SJSA1 (cell line): ENCODE data around the gene GTF2A1. TPM values are rescaled to one million over a fixed set of nuclear protein-coding genes. Genes with fewer than 3 reads are reported as not detected.
"Not testable (repeated sequence)": the region's sequence is repeated elsewhere in the genome, so short reads cannot be mapped to it uniquely, and the experiment has no call there.

ENCODE experiments used
- DNase-seq, 2 experiments: peaks; one replicate each; pipeline ENCODE4 v3.0.0-alpha.2; 2015 to 2020; ENCODE audit warnings: low spot score in 2 of 2, low read depth in 1 of 2
- H3K27ac ChIP-seq: fragments of 250-450 bp; sonication (Bioruptor Pico); 2 replicates; pipeline ENCODE4 v1.5.1; 2020; ENCODE audit warnings: mild to moderate bottlenecking, moderate library complexity
- H3K27me3 ChIP-seq: fragments of 250-450 bp; sonication (Bioruptor Pico); replicated peaks from 2 replicates; pipeline ENCODE4 v1.5.1; 2020; ENCODE audit warnings: mild to moderate bottlenecking, moderate library complexity
- H3K36me3 ChIP-seq: fragments of 250-450 bp; sonication (Bioruptor Pico); 2 replicates; pipeline ENCODE4 v1.5.1; 2020; ENCODE audit warnings: mild to moderate bottlenecking
- H3K4me1 ChIP-seq: fragments of 250-450 bp; sonication (Bioruptor Pico); replicated peaks from 2 replicates; pipeline ENCODE4 v1.6.1; 2021; ENCODE audit warnings: mild to moderate bottlenecking
- H3K4me3 ChIP-seq: fragments of 250-450 bp; sonication (Bioruptor Pico); 2 replicates; pipeline ENCODE4 v1.5.1; 2020; ENCODE audit warnings: mild to moderate bottlenecking
- H3K9me3 ChIP-seq: fragments of 250-450 bp; sonication (Bioruptor Pico); replicated peaks from 2 replicates; pipeline ENCODE4 v1.5.1; 2020; ENCODE audit warnings: mild to moderate bottlenecking
- total RNA-seq: library from RNA; depleted of rRNA; stranded (reverse); fragments of >200 nt; shearing (Covaris generic); gene quantifications from 2 replicates; pipeline ENCODE4 v1.2.3, GENCODE V29; 2014

Gene GTF2A1
- total RNA-seq, 1 experiment from 2014 or later, result 39.9 TPM

DNA sequence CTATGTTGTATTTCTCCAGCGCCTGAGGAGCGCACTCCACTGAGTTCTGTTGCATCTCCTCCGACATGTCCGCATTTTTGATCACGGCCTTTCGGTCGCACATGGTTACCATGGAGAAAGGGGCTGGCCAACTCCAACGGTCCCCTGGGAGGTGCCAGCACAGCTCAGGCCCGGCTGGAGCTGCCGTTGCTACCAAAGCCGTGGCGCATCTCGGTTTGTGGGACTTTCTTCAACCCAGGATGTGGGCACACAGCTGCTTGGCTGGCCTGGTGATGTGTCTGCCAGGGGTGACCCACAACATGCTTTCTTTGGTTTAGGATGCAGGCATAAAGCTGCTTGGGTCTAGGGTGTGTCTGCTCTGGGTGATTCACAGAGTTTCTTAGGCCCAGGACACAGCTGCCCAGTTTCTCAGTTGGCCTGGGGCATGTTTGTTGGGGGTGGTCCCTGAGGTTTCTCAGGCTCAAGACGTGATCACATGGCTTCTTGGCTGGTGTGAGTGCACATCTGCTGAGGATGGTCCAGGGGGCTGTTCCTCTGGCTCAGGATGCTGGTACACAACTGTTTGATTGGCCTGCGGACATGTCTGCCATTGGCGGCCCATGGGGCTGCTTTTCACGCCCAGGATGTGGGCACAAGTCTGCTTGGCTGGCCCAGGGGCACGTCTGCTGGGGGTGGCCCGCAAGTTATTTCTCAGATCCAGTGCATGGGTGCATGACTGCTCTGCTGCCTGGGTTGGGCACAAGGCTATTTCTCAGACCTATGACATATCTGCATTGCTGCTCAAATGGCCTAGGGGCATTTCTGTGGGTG, 25.9 kb upstream of the GTF2A1 start:
- no peaks in the 10 kb centered on the region for H3K4me1 ChIP-seq
- no peak for DNase-seq
- H3K27me3 ChIP-seq, result no peaks in the 10 kb centered on the region
- H3K36me3 ChIP-seq, result no peaks in the 10 kb centered on the region
- no peak overlapping the region for H3K27ac ChIP-seq
- H3K9me3 ChIP-seq, result no peaks in the 10 kb centered on the region; the same call in 1 of the 2 replicates
- no peak overlapping the region for H3K4me3 ChIP-seq

DNA sequence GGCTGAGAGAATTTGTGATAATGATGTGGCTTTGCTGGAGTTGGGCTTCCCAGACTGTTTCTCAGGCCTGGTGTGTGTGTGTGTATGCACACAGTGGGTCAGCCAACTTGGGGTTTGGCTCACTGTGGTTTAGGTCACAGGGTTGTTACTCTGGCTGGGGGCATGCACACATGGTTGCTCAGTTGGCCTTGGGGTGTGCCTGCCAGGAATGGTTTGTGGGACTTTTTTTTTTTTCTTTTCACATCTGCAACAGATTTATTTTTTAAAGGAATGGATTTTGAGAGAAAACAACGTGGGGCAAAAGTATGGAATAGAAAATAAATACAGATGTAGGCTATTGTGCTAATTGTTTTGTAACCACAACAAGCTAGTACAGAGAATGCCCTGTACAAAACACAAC, 25.0 kb upstream of the GTF2A1 start:
- H3K4me3 ChIP-seq, result no peak overlapping the region
- H3K4me1 ChIP-seq, result no peaks in the 10 kb centered on the region
- no peaks in the 10 kb centered on the region for H3K27me3 ChIP-seq
- DNase-seq, result no peak
- no peaks in the 10 kb centered on the region for H3K36me3 ChIP-seq
- H3K9me3 ChIP-seq, result no peaks in the 10 kb centered on the region; the same call in 1 of the 2 replicates
- H3K27ac ChIP-seq, result no peak overlapping the region

DNA sequence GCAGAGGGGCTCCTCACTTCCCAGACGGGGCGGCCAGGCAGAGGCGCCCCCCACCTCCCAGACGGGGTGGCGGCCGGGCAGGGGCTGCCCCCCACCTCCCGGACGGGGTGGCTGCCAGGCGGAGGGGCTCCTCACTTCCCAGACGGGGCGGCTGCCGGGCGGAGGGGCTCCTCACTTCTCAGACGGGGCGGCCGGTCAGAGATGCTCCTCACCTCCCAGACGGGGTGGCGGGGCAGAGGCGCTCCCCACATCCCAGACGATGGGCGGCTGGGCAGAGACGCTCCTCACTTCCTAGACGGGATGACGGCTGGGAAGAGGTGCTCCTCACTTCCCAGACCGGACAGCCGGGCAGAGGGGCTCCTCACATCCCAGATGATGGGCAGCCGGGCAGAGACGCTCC, 23.7 kb upstream of the GTF2A1 start:
- not testable (repeated sequence) for H3K4me3 ChIP-seq, DNase-seq, H3K9me3 ChIP-seq, H3K4me1 ChIP-seq, H3K27ac ChIP-seq, H3K36me3 ChIP-seq, H3K27me3 ChIP-seq

DNA sequence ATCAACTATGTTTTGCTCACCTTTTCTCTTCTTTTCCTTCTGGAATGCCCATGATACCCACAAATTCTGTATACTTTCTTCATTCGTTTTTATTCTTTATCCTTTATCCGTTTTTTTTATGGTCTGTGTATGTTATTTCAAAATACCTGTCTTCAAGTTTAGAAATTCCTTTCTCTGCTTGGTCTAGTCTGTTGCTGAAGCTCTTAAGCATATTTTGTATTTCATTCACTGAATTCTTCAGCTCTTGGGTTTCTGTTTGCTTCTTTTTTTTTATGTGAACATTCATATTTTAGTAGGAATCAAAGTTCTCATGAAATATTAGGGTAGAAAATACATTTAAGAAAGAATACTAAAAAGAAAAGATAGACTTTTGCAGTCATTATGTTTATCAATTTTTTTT, 22.7 kb upstream of the GTF2A1 start:
- no peaks in the 10 kb centered on the region; the same call in 1 of the 2 replicates for H3K9me3 ChIP-seq
- no peak for DNase-seq
- no peaks in the 10 kb centered on the region for H3K27me3 ChIP-seq
- no peak overlapping the region for H3K4me3 ChIP-seq
- H3K36me3 ChIP-seq, result no peaks in the 10 kb centered on the region
- H3K4me1 ChIP-seq, result no peaks in the 10 kb centered on the region
- no peak overlapping the region for H3K27ac ChIP-seq

DNA sequence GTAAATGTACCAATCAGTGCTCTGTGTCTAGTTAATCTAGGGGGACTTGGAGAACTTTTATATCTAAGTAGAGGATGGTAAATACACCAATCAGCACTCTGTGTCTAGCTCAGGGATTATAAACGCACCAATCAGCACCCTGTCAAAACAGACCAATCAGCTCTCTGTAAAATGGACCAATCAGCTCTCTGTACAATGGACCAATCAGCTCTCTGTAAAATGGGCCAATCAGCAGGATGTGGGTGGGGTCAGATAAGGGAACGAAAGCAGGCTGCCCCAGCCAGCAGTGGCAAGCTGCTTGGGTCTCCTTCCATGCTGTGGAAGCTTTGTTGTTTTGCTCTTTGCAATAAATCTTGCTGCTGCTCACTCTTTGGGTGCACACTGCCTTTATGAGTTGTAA, 16.1 kb upstream of the GTF2A1 start:
- H3K27me3 ChIP-seq, H3K27ac ChIP-seq, H3K9me3 ChIP-seq, H3K36me3 ChIP-seq, DNase-seq, H3K4me1 ChIP-seq, H3K4me3 ChIP-seq: not testable (repeated sequence)

DNA sequence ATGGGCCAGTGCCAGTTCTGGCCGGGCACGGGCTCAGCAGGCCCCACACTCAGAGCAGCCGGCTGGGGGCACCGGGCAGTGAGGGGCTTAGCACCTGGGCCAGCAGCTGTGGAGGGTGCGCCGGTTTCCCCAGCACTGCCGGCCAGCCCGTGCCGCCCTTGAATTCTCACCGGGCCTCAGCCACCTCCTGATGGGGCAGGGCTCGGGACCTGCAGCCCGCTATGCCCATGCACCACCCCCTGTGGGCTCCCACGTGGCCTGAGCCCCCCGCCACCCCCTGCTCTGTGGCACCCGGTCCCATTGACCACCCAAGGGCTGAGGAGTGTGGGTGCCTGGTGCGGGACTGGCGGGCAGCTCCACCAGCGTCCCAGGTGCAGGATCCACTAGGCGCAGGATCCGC, 15.4 kb upstream of the GTF2A1 start:
- Histone ChIP-seq H3K36me3 (no peaks in the 10 kb centered on the region), H3K27me3 (no peaks in the 10 kb centered on the region), H3K4me3 (no peak overlapping the region), H3K4me1 (no peaks in the 10 kb centered on the region), H3K9me3 (no peaks in the 10 kb centered on the region), H3K27ac (no peak overlapping the region)
- no peak for DNase-seq

- no peak for DNase-seq
- Histone ChIP-seq H3K4me1 (no peaks in the 10 kb centered on the region), H3K9me3 (no peaks in the 10 kb centered on the region), H3K36me3 (no peaks in the 10 kb centered on the region), H3K27ac (no peak overlapping the region), H3K27me3 (no peaks in the 10 kb centered on the region), H3K4me3 (no peak overlapping the region)
Observed at GRCh38 chr14:81235096-81235495, 14.3 kb upstream of the GTF2A1 start.

- H3K4me3 ChIP-seq, result no peak overlapping the region
- H3K27ac ChIP-seq, result no peak overlapping the region
- no peaks in the 10 kb centered on the region for H3K27me3 ChIP-seq
- no peak for DNase-seq
- H3K4me1 ChIP-seq, result no peaks in the 10 kb centered on the region
- no peaks in the 10 kb centered on the region for H3K9me3 ChIP-seq
- no peaks in the 10 kb centered on the region for H3K36me3 ChIP-seq
Observed at GRCh38 chr14:81234278-81234677, 13.5 kb upstream of the GTF2A1 start.

GRCh38 chr14:81233615-81234014, 12.9 kb upstream of the GTF2A1 start:
- Histone ChIP-seq H3K4me3 (no peak overlapping the region), H3K36me3 (no peaks in the 10 kb centered on the region)
- no peak for DNase-seq

GRCh38 chr14:81231540-81231939, 10.8 kb upstream of the GTF2A1 start:
- no peak for DNase-seq
- H3K4me3 ChIP-seq, result no peak overlapping the region
- no peaks in the 10 kb centered on the region for H3K9me3 ChIP-seq
- H3K27ac ChIP-seq, result no peak overlapping the region
- no peaks in the 10 kb centered on the region for H3K36me3 ChIP-seq
- H3K4me1 ChIP-seq, result no peaks in the 10 kb centered on the region
- no peaks in the 10 kb centered on the region for H3K27me3 ChIP-seq

More at GRCh38 chr14:81233615-81234014, 12.9 kb upstream of the GTF2A1 start:
- Histone ChIP-seq H3K9me3 (no peaks in the 10 kb centered on the region), H3K27me3 (no peaks in the 10 kb centered on the region), H3K27ac (no peak overlapping the region), H3K4me1 (no peaks in the 10 kb centered on the region)

DNA sequence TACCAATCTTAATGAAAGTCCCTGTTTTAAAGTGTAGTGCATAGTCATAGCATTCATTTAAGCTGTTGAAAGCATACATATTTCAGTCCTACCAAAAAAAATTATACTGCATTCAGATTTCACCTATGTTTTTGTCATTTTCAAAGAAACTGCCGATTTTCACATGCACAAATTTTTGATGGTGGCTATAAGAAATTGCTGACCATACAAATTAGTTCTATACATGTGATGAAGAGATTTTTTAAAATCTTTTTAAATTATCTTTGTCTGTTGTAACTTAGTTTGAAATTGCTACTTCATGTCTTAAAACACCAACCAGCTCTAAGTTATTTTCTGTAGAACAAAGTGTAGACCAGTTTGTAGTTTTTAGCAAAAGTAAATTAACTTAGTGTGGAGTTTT, 3.5 kb upstream of the GTF2A1 start:
- Histone ChIP-seq H3K27ac (no peak overlapping the region), H3K4me1 (peaks cover 7% of the 10 kb centered on the region; the same call in 1 of the 2 replicates), H3K27me3 (no peaks in the 10 kb centered on the region), H3K36me3 (peaks cover 3% of the 10 kb centered on the region; the same call in 1 of the 2 replicates), H3K9me3 (no peaks in the 10 kb centered on the region), H3K4me3 (no peak overlapping the region)
- no peak for DNase-seq

GRCh38 chr14:81223788-81224187, 3.0 kb upstream of the GTF2A1 start:
- not testable (repeated sequence) for DNase-seq, H3K4me1 ChIP-seq, H3K27me3 ChIP-seq, H3K27ac ChIP-seq, H3K36me3 ChIP-seq, H3K9me3 ChIP-seq, H3K4me3 ChIP-seq

DNA sequence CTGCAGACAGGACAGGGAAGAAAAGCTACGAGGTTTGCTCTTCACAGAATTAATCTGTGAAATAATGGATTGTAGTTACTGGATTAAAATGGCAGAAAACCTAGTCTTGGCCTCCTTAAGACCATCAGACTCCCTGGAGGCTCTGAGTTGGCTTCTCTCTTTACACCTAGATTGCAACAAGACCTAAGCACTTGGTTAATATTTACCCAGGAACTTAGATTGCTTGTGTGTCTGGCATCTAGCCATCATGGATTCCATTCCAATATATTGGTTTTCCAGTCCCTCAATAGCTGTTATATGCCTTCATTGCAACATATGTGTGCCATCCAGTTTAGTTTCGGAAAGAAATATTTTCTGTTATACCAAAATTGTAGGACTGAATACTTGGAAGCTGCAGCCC, 1.9 kb upstream of the GTF2A1 start:
- H3K4me1 ChIP-seq, result peaks cover 7% of the 10 kb centered on the region; the same call in 1 of the 2 replicates
- H3K27ac ChIP-seq, result no peak overlapping the region
- no peak for DNase-seq
- peaks cover 3% of the 10 kb centered on the region; the same call in 1 of the 2 replicates for H3K36me3 ChIP-seq
- no peaks in the 10 kb centered on the region for H3K9me3 ChIP-seq
- H3K4me3 ChIP-seq, result no peak overlapping the region
- no peaks in the 10 kb centered on the region for H3K27me3 ChIP-seq

- peaks cover 3% of the 10 kb centered on the region; the same call in 1 of the 2 replicates for H3K36me3 ChIP-seq
- DNase-seq, result no peak
- H3K27ac ChIP-seq, result peak overlapping the region; percentile 99; the same call in 1 of the 2 replicates
- no peaks in the 10 kb centered on the region for H3K27me3 ChIP-seq
- H3K4me3 ChIP-seq, result no peak overlapping the region
- no peaks in the 10 kb centered on the region for H3K9me3 ChIP-seq
- peaks cover 7% of the 10 kb centered on the region; the same call in 1 of the 2 replicates for H3K4me1 ChIP-seq
Observed at GRCh38 chr14:81222126-81222525, 1.4 kb upstream of the GTF2A1 start.
